Measurements from ENCODE around the gene SLC15A4.

SLC15A4 gene

GRCh38 chr12:128797119-128798118 is 26.3 kb downstream of the SLC15A4 start:
- no peak for TF ChIP-seq CTCF (IDR thresholded peaks at IDR 0.05; ENCODE audit: control insufficient read depth, extremely low read depth, insufficient read depth)
- H3K4me3 ChIP-seq (ENCODE audit: low read depth, low read length): no peak overlapping the region
- DNase-seq (ENCODE audit: low read depth): no peak

DNA sequence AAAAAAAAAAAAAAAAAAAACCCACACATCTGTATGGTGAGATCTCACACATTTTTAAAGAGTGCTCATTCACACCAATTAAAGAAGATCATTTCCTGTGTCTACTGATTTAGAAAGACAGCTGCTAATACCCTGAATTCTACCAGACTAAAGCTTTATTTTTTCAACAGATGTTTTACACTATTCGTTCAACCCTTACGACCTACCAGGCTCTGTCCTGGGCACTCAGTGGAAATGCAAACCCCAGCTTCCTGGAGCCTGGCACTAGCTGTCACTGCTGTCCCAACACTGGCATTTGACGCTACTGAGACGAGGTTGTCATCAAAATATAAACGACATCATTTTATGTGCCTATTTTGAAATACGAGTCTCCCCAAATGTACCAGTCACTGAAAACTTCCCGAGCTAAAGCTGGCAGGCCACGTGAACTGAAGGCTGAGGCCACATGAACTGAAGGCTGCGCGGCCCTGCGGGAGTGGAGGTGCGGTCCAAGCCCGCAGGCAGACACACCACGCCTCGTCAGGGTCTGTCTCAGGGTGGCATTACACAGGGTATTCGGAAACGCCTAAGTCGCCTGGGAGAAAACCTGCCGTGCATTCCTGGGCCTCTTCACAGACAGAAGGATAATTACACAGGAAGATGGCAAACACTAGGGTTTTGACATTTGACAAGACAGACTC is 27.2 kb downstream of the SLC15A4 start:
- no peak for DNase-seq (ENCODE audit: low read depth)
- no peak for TF ChIP-seq CTCF (IDR thresholded peaks at IDR 0.05; ENCODE audit: control insufficient read depth, extremely low read depth, insufficient read depth)
- no peak overlapping the region for H3K4me3 ChIP-seq (ENCODE audit: low read depth, low read length)

DNA sequence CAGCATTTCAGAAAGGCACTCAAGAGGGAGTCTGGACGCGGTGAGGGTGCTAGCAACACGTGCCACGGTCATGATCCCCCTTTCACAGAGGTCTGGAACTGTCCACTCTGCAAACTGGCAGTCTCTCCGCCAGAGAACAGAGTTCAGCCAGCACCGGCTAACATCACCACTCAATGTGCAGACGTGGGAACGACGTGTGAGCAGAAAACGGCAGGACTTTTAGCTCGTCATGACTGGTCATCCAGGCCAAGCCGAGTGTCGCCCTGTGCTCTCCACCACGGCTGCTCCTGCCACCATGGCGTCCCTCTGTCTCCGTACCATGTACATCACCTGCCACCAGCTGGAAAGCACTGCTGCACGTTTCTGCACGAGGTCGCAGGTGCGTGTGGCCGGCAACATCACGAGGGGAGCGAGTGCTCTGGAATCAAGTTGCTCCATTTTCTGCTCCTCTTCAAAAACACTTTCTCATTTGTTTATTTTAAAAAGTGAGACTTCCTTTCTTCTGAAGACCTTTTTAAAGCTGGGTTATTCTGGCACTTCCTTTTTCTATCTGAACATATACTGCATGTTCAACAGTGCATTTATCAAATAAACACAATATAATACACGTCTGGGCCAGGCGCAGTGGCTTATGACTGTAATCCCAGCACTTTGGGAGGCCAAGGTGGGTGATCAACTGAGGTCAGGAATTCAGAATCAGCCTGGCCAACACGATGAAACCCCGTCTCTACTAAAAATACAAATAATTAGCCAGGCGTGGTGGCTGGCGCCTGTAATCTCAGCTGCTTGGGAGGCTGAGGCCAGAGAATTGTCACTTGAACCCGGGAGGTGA is 28.0 kb downstream of the SLC15A4 start:
- no peak for TF ChIP-seq CTCF (IDR thresholded peaks at IDR 0.05; ENCODE audit: control insufficient read depth, extremely low read depth, insufficient read depth)
- no peak overlapping the region for H3K4me3 ChIP-seq (ENCODE audit: low read depth, low read length)
- DNase-seq (ENCODE audit: low read depth): no peak

DNA sequence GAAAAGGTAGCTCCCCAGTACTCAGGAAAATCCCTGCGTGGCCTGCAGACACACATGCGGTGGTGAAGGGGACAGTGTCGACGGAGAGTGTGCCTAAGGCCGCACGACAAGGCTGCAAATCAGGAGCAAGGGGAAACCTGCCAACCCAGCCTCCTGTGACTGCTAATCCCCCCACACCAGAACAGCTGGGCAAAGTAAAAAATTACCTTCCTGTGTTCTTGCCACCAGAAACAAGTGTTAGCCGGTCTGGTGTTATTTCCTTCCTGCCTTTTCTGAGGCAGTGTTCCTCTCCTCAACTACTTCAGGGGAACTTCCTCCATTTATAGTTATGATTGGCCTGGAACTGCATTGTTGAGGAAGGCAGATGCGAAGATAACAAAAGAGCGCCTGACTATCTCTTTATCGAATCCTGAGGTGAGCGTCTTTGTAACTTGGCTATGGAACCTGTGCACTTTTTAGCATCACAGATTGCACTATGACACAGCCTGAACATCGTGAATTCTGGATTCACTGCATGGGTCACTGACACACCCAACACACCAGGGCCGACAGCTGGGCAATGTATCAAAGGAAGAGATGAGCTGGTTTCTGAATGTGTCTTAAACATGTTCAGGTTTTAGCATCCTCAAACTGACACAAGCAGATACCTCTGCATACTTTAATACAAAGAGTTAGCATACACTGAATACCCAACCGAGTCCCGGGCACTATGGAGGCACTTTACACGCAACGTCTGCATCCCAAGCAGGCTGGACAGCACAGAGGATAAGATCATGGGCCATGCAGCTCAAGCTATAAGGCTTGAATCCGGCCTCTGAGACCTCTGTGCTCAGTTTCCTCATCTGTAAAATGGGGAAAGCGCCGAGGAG is 28.9 kb downstream of the SLC15A4 start:
- H3K4me3 ChIP-seq (ENCODE audit: low read depth, low read length): no peak overlapping the region
- TF ChIP-seq CTCF (IDR thresholded peaks at IDR 0.05; ENCODE audit: control insufficient read depth, extremely low read depth, insufficient read depth): no peak
- no peak for DNase-seq (ENCODE audit: low read depth)

GRCh38 chr12:128793701-128794100 is 30.1 kb downstream of the SLC15A4 start:
- DNase-seq (ENCODE audit: low read depth): no peak
- H3K4me3 ChIP-seq (ENCODE audit: low read depth, low read length): no peak overlapping the region

More at GRCh38 chr12:128793701-128794100, 30.1 kb downstream of the SLC15A4 start:
- no peak for TF ChIP-seq CTCF (IDR thresholded peaks at IDR 0.05; ENCODE audit: control insufficient read depth, extremely low read depth, insufficient read depth)

Measured in LNCaP clone FGC (cell line).